HepG2 (cell line): ENCODE data around the gene CECR2. TPM values are rescaled to one million over a fixed set of nuclear protein-coding genes. Genes with fewer than 3 reads are reported as not detected.

Source experiments
- SMAD1 ChIP-seq: sonication (generic); formaldehyde crosslinking; IDR thresholded peaks from 2 replicates; pipeline ENCODE4 v1.4.0; 2020; ENCODE audit warnings: missing genetic modification reagents, low read depth, mild to moderate bottlenecking, borderline replicate concordance
- SOX13 ChIP-seq, 3 experiments: fragments of 450-650 bp in 1 of 3; sonication (generic) in 1 of 3; formaldehyde crosslinking in 1 of 3; IDR thresholded peaks in 2 of 3; conservative IDR thresholded peaks in 1 of 3; 2 replicates each; pipeline versions ENCODE4 v1.5.0 to v1.6.1; 2016 to 2020; ENCODE audit warnings: antibody characterized with exemption in 1 of 3, mild to moderate bottlenecking in 1 of 3, missing compliant biosample characterization in 1 of 3, missing genetic modification reagents in 1 of 3, moderate library complexity in 1 of 3
- ZBTB4 ChIP-seq: sonication (generic); formaldehyde crosslinking; IDR thresholded peaks from 2 replicates; pipeline ENCODE4 v1.4.0; 2020; ENCODE audit warnings: missing genetic modification reagents, mild to moderate bottlenecking, borderline replicate concordance
- ZNF441 ChIP-seq: sonication (generic); formaldehyde crosslinking; IDR thresholded peaks from 2 replicates; pipeline ENCODE4 v1.7.0; 2021; ENCODE audit warnings: missing genetic modification reagents, borderline replicate concordance
- ZNF512B ChIP-seq: sonication (generic); formaldehyde crosslinking; IDR thresholded peaks from 2 replicates; pipeline ENCODE4 v1.5.1; 2020; ENCODE audit warnings: missing genetic modification reagents, mild to moderate bottlenecking, borderline replicate concordance
- polyA plus RNA-seq, 8 experiments: library from polyadenylated mRNA; depleted of rRNA in 3 of 8; stranded (reverse) in 7 of 8; unstranded in 1 of 8; fragments of >200 nt; fragmentation: Illumina TruSeq in 4 of 8; extraction: Trizol in 4 of 8; gene quantifications; 2 replicates each; pipeline versions ENCODE4 v1.2.1 to v1.2.3, GENCODE V29; 2011 to 2016; ENCODE audit warnings: low read depth in 4 of 8, missing spikeins in 1 of 8, mixed read lengths in 1 of 8; ENCODE audit not compliant: insufficient read depth in 1 of 8
- total RNA-seq, 5 experiments: library from RNA; depleted of rRNA; stranded (reverse); fragments of >200 nt; fragmentation: Illumina TruSeq; extraction: Trizol; gene quantifications; 2 replicates each; pipeline ENCODE4 v1.2.3, GENCODE V29; 2016; ENCODE audit warnings: low read depth in 1 of 5
- TF ChIP-seq, protein P1 (sequence below): sonication (generic); formaldehyde crosslinking; IDR thresholded peaks from 2 replicates; pipeline ENCODE4 v1.4.0; 2020; ENCODE audit warnings: mild to moderate bottlenecking, low read depth, missing genetic modification reagents

CECR2 gene
- total and polyA plus RNA-seq, 2 of the 13 experiments (the other 11 are each of a cell fraction or from before 2014, with no cell fraction given) = not detected

DNA sequence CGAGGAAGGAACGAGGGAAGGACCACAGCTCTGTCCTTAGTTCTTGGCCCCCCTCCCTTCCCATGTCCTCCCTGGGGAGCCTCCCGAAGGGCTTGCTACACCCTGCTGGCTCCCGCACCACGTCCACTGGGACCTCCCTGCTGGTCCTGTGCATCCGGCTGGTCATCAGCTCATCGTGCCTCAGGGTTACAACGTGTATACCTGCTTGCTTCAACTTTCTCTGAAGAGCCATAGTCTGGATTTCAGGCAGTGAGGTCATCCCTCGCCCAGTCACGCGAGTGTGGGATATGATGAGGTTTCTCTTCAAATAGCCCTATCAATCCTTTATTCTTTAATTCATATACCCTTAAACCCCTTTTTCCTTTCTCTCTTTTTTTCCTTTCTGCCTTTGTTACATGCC, 21.5 kb upstream of the CECR2 start (continued):
- TF ChIP-seq ZNF441 (CRISPR knock-in tag) (no peak), ZBTB4 (CRISPR knock-in tag) (no peak), SOX13 (IDR thresholded peaks at IDR 0.05) (no peak), SOX13 (CRISPR knock-in tag; conservative IDR thresholded peaks at IDR 0.05 in 1 of 2, IDR thresholded peaks at IDR 0.05 in 1 of 2) (no peak), SMAD1 (CRISPR knock-in tag) (no peak), ZNF512B (CRISPR knock-in tag) (no peak)
- TF ChIP-seq, protein P1, sequence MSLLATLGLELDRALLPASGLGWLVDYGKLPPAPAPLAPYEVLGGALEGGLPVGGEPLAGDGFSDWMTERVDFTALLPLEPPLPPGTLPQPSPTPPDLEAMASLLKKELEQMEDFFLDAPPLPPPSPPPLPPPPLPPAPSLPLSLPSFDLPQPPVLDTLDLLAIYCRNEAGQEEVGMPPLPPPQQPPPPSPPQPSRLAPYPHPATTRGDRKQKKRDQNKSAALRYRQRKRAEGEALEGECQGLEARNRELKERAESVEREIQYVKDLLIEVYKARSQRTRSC = no peak
